SJSA1 (cell line): ENCODE results near the gene PPP1R2B. TPM values are rescaled to one million over a fixed set of nuclear protein-coding genes. Genes with fewer than 3 reads are reported as not detected.

Experiments
- DNase-seq, 2 experiments: peaks; one replicate each; pipeline ENCODE4 v3.0.0-alpha.2; 2015 to 2020; ENCODE audit warnings: low spot score in 2 of 2, low read depth in 1 of 2
- H3K27ac ChIP-seq: fragments of 250-450 bp; sonication (Bioruptor Pico); 2 replicates; pipeline ENCODE4 v1.5.1; 2020; ENCODE audit warnings: mild to moderate bottlenecking, moderate library complexity
- H3K27me3 ChIP-seq: fragments of 250-450 bp; sonication (Bioruptor Pico); replicated peaks from 2 replicates; pipeline ENCODE4 v1.5.1; 2020; ENCODE audit warnings: mild to moderate bottlenecking, moderate library complexity
- H3K36me3 ChIP-seq: fragments of 250-450 bp; sonication (Bioruptor Pico); 2 replicates; pipeline ENCODE4 v1.5.1; 2020; ENCODE audit warnings: mild to moderate bottlenecking
- H3K4me1 ChIP-seq: fragments of 250-450 bp; sonication (Bioruptor Pico); replicated peaks from 2 replicates; pipeline ENCODE4 v1.6.1; 2021; ENCODE audit warnings: mild to moderate bottlenecking
- H3K4me3 ChIP-seq: fragments of 250-450 bp; sonication (Bioruptor Pico); 2 replicates; pipeline ENCODE4 v1.5.1; 2020; ENCODE audit warnings: mild to moderate bottlenecking
- H3K9me3 ChIP-seq: fragments of 250-450 bp; sonication (Bioruptor Pico); replicated peaks from 2 replicates; pipeline ENCODE4 v1.5.1; 2020; ENCODE audit warnings: mild to moderate bottlenecking
- total RNA-seq: library from RNA; depleted of rRNA; stranded (reverse); fragments of >200 nt; shearing (Covaris generic); gene quantifications from 2 replicates; pipeline ENCODE4 v1.2.3, GENCODE V29; 2014; rRNA removed

PPP1R2B gene
- total RNA-seq, 1 experiment from 2014 or later, result 0.08 TPM

DNA sequence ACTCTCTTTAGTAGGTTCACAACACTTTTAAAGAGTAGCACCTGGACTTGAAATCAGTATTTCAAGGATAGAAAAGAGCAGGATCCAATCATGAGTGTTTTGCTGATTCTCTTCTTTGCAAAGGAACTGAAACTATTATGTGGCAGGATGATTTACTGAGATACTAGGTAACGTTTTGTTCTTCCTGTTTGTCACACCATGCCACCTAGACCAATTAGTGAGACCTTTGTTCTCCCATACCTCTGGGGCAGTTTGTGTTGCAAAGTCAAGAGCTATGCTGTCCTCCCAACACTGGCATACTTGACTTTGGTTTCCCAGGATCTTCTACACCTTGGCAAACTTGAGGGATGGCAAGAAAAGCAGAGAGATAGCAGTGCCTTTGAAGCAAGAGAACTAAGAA is 43.4 kb downstream of the PPP1R2B start:
- Histone ChIP-seq H3K4me3 (no peak overlapping the region), H3K27me3 (no peaks in the 10 kb centered on the region), H3K4me1 (no peaks in the 10 kb centered on the region), H3K27ac (no peak overlapping the region), H3K9me3 (no peaks in the 10 kb centered on the region), H3K36me3 (no peaks in the 10 kb centered on the region)
- no peak for DNase-seq

DNA sequence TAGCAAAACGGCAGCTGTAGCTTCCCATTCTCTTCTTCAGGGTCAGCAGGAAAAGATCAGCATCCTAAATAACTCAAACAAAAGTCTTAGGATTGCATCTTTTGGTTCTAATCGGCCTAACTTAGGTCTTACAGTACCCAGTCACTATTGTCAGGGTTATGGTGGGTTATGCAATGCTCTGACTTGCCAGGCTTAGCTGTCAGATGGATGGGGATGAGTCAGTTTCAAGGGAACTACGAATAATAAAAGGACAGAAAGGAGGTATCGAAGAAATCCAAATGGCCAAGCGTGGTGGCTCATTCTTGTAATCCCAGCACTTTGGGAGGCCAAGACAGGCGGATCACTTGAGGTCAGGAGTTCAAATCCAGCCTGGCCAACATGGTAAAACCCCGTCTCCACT is 46.5 kb downstream of the PPP1R2B start:
- no peak overlapping the region for H3K4me3 ChIP-seq
- H3K9me3 ChIP-seq, result no peaks in the 10 kb centered on the region
- H3K4me1 ChIP-seq, result no peaks in the 10 kb centered on the region
- no peak overlapping the region for H3K27ac ChIP-seq
- no peak for DNase-seq
- H3K36me3 ChIP-seq, result no peaks in the 10 kb centered on the region
- H3K27me3 ChIP-seq, result no peaks in the 10 kb centered on the region

Other genes with a start within 250 kb of the PPP1R2B start
- not detected in 2 replicates for gene TIMD4, start 112.9 kb downstream of the PPP1R2B start, total RNA-seq
- not detected in 2 replicates for gene HAVCR1, start 208.8 kb downstream of the PPP1R2B start, total RNA-seq